ENCODE data around the gene VMP1. TPM values are rescaled to one million over a fixed set of nuclear protein-coding genes. Genes with fewer than 3 reads are reported as not detected.

Gene VMP1
- total RNA-seq, 1 experiment from 2014 or later, result 83.1 TPM

DNA sequence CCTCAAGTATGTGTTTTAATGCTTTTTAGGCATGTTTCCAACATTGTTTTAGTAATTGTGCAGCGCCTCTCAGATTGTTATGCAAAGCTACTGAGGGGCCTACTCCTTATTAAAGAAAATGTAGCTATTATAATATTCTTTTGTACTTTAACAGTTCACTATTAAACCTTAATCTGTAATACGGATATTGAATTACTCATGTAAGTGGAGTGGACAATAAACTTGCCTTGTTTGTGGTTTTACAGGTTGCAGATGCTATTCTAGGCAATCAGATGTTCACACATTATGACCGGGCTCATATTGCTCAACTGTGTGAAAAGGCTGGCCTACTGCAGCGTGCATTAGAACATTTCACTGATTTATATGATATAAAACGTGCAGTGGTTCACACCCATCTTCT lies 41.2 kb upstream of the VMP1 start:
- H4K5ac ChIP-seq (ENCODE audit: insufficient read length, low read depth, low read length), result no peak overlapping the region
- no CpG with 5 or more reads among the region's 5 CpGs for WGBS (ENCODE audit: extremely low coverage, insufficient read length, low lambda C conversion rate)
- no peak overlapping the region for H2BK5ac ChIP-seq (ENCODE audit: insufficient read length, low read length)
- peaks cover 18 to 85% (median 49%) of the 10 kb centered on the region in 3 experiments; a peak in 6 of 7 replicates for H3K36me3 Mint-ChIP-seq (ENCODE audit: insufficient read depth in 1 of 3, low read depth in 3 of 3)
- no peak overlapping the region for H2BK20ac ChIP-seq (ENCODE audit: low read depth, low read length, poor library complexity, severe bottlenecking)
- no peak overlapping the region for H2BK12ac ChIP-seq (ENCODE audit: insufficient read length, low read depth, low read length)
- no peak overlapping the region for H3K4me3 Mint-ChIP-seq
- TF ChIP-seq, protein P1, sequence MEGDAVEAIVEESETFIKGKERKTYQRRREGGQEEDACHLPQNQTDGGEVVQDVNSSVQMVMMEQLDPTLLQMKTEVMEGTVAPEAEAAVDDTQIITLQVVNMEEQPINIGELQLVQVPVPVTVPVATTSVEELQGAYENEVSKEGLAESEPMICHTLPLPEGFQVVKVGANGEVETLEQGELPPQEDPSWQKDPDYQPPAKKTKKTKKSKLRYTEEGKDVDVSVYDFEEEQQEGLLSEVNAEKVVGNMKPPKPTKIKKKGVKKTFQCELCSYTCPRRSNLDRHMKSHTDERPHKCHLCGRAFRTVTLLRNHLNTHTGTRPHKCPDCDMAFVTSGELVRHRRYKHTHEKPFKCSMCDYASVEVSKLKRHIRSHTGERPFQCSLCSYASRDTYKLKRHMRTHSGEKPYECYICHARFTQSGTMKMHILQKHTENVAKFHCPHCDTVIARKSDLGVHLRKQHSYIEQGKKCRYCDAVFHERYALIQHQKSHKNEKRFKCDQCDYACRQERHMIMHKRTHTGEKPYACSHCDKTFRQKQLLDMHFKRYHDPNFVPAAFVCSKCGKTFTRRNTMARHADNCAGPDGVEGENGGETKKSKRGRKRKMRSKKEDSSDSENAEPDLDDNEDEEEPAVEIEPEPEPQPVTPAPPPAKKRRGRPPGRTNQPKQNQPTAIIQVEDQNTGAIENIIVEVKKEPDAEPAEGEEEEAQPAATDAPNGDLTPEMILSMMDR (conservative IDR thresholded peaks at IDR 0.05), result no peak
- H3T11ph ChIP-seq (ENCODE audit: low read length), result no peak overlapping the region
- no peak overlapping the region for H4K91ac ChIP-seq (ENCODE audit: insufficient read length, low read depth, low read length)
- H2AFZ ChIP-seq (ENCODE audit: low read length), result no peak overlapping the region
- H3K56ac ChIP-seq (ENCODE audit: insufficient read length, low read depth, low read length), result no peak overlapping the region
- no peak overlapping the region for H2BK15ac ChIP-seq (ENCODE audit: low read depth, low read length)
- H3K27ac Mint-ChIP-seq, result no peak overlapping the region
- H3K27ac ChIP-seq (ENCODE audit: insufficient read length, low read depth, low read length), result no peak overlapping the region
- H3K4me2 ChIP-seq (ENCODE audit: insufficient read depth, insufficient read length, low read length), result no peak overlapping the region
- H3K4ac ChIP-seq (ENCODE audit: low read depth, low read length), result no peak overlapping the region
- no peak overlapping the region for H3K18ac ChIP-seq (ENCODE audit: insufficient read length, low read depth, low read length)
- H2AK5ac ChIP-seq (ENCODE audit: insufficient read length, low read length), result no peak overlapping the region
- DNase-seq, result no peak
- H3K27me3 ChIP-seq (ENCODE audit: insufficient read depth, low read length), result no peaks in the 10 kb centered on the region
- no peak overlapping the region for H3K23ac ChIP-seq (ENCODE audit: insufficient read length, low read depth, low read length)
- H3K4me1 ChIP-seq (ENCODE audit: insufficient read depth, low read length), result no peaks in the 10 kb centered on the region
- no peaks in the 10 kb centered on the region for H4K20me1 ChIP-seq (ENCODE audit: control insufficient read depth, insufficient read depth, insufficient read length)
- H3K79me2 ChIP-seq (ENCODE audit: insufficient read depth, low read length), result no peaks in the 10 kb centered on the region
- no peaks in the 10 kb centered on the region for H3K27me3 Mint-ChIP-seq (ENCODE audit: low read depth)
- no peak overlapping the region for H2BK120ac ChIP-seq (ENCODE audit: low read depth, low read length, poor library complexity, severe bottlenecking)
- no peaks in the 10 kb centered on the region for H3K4me1 Mint-ChIP-seq
- H3K23me2 ChIP-seq (ENCODE audit: insufficient read length, low read depth, low read length, poor library complexity, severe bottlenecking), result no peaks in the 10 kb centered on the region
- H4K8ac ChIP-seq (replicated peaks; ENCODE audit: insufficient read length, low read depth, low read length), result no peak overlapping the region
- H3K14ac ChIP-seq (ENCODE audit: insufficient read depth, low read length), result no peak overlapping the region
- H3K79me1 ChIP-seq (ENCODE audit: insufficient read depth, low read depth, low read length, poor library complexity, severe bottlenecking), result no peaks in the 10 kb centered on the region
- no peaks in the 10 kb centered on the region for H3K9me3 ChIP-seq (ENCODE audit: control insufficient read depth, low read depth, low read length)
- H3K9ac ChIP-seq (ENCODE audit: extremely low read depth, insufficient read length, low read length), result no peak overlapping the region
- no peaks in the 10 kb centered on the region for H3K9me3 Mint-ChIP-seq

All from H9 (cell line).